Hematopoietic multipotent progenitor cell (in vitro differentiated cells): Measurements from ENCODE around the gene DAZAP1. TPM values are rescaled to one million over a fixed set of nuclear protein-coding genes. Genes with fewer than 3 reads are reported as not detected.

Experiments used
- DNase-seq, 3 donors: peaks; one replicate each; pipeline ENCODE4 v3.0.0-alpha.2; 2011 to 2015; ENCODE audit warnings: low read depth in 2 of 3, low spot score in 2 of 3
- total RNA-seq: library from RNA; depleted of rRNA; stranded (reverse); fragments of >200 nt; gene quantifications from one replicate; pipeline ENCODE4 v1.2.3, GENCODE V29; 2012

DAZAP1 gene
- total RNA-seq, 1 donor = 46.9 TPM

GRCh38 chr19:1453525-1454364 lies 46.4 kb downstream of the DAZAP1 start:
- peak in 1 of 3 donors; percentile 60 for DNase-seq

GRCh38 chr19:1455002-1455335 lies 47.6 kb downstream of the DAZAP1 start:
- peak in 2 of 3 donors; percentile 90 to 91 for DNase-seq

GRCh38 chr19:1455336-1456120 lies 48.1 kb downstream of the DAZAP1 start:
- DNase-seq = peak in 2 of 3 donors; percentile 76 to 78

- DNase-seq = no peak
Observed at GRCh38 chr19:1456121-1456900, 48.9 kb downstream of the DAZAP1 start.

- no peak for DNase-seq
Observed at GRCh38 chr19:1457031-1457739, 49.8 kb downstream of the DAZAP1 start.

GRCh38 chr19:1457892-1458291 lies 50.5 kb downstream of the DAZAP1 start:
- no peak for DNase-seq

GRCh38 chr19:1459479-1459878 lies 52.1 kb downstream of the DAZAP1 start:
- no peak for DNase-seq

GRCh38 chr19:1460033-1460995 lies 52.9 kb downstream of the DAZAP1 start:
- DNase-seq = no peak

- DNase-seq = no peak
Observed at GRCh38 chr19:1461862-1462261, 54.5 kb downstream of the DAZAP1 start.

- peak in 1 of 3 donors; percentile 59 for DNase-seq
Observed at GRCh38 chr19:1465191-1466016, 58.0 kb downstream of the DAZAP1 start.

GRCh38 chr19:1466018-1466460 lies 58.7 kb downstream of the DAZAP1 start:
- no peak for DNase-seq

- no peak for DNase-seq
Observed at GRCh38 chr19:1466461-1467214, 59.3 kb downstream of the DAZAP1 start.

- no peak for DNase-seq
Observed at GRCh38 chr19:1467215-1467489, 59.8 kb downstream of the DAZAP1 start.

- no peak for DNase-seq
Observed at GRCh38 chr19:1467490-1468273, 60.3 kb downstream of the DAZAP1 start.

GRCh38 chr19:1468274-1468820 lies 61.0 kb downstream of the DAZAP1 start:
- DNase-seq = no peak

- DNase-seq = no peak
Observed at GRCh38 chr19:1468821-1469254, 61.5 kb downstream of the DAZAP1 start.
